Activated naive CD4-positive, alpha-beta T cell treated with Interleukin-2 at 50 U/mL for 16 hours (primary cell): ENCODE measurements around the gene MAST4.

Source experiments
- DNase-seq: peaks from one replicate; pipeline ENCODE4 v3.0.0-alpha.2; 2020

Gene MAST4

GRCh38 chr5:67029481-67029880, 433.3 kb downstream of the MAST4 start:
- no peak for DNase-seq

DNA sequence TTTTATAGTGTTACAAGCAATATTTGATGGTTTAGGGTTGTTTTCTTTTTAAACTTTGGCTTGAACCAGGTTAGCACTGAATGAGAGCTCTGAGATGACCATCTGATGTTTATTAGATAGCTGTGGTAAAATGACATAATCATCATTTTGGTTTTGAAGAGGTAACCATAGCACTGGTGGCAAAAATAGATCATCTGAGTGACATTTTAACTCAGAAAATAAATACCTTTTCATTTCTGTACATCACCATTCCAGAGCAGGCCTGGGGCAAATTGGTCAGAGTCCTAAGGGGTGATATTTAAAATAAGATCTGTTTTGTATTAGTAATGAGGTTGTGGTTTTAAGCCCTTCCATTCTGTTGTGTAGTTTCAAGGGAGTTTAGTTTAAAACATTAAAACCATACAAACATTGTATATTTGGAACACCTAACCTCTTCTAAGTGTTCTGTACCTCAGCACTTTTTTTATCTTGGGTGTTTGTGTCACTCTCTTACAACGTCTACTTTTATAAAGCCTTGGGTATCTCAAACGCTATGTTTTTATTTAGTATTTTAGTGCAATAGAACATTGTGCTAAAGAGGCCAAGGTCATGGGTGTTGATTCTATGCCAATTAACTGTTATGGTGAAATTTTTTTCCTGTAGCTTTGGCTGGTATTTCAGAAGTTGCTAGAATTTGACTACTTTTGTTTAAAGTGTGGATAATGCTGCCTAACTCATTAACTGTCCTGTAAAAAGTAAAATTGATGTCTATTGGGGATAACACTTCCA, 434.3 kb downstream of the MAST4 start:
- no peak for DNase-seq

- no peak for DNase-seq
These were observed 434.9 kb downstream of the MAST4 start for GRCh38 chr5:67031057-67031443.

- no peak for DNase-seq
These were observed 435.5 kb downstream of the MAST4 start for GRCh38 chr5:67031692-67032091.

DNA sequence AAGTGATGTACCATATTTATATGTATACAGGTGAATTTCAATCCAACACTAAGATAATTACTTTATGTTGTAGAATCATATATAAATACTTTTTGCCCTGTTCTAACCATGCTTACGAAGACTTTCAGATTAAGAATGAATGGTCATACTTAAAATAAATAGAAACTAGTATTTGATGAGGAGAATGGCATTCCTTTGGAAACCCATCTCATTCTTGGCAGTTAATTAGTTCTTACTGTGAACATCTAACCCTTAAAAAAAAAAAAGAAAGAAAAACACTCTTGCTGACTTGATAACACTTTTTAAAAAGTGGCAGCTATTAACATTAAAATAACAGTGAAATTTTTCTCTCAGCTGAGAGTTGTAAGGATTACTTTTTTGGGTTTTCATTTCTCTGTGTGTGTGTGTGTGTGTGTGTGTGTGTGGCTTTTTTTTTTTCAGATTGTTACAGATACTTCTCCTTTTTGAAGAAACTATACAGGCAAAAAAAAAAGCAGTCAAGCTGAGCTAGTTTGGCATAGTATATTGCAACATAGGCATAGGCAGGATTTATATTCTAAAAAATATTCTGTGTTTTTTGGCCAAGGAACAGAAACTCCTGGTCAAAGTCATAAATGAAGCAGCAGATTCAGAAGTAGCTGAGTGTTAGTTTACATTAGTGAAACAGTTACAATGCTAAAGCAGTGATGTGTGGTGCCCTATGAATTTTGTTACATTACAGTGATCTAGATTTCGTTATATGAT, 436.9 kb downstream of the MAST4 start:
- DNase-seq: no peak

GRCh38 chr5:67033880-67034651, 437.9 kb downstream of the MAST4 start:
- DNase-seq: no peak

- no peak for DNase-seq
These were observed 439.0 kb downstream of the MAST4 start for GRCh38 chr5:67035098-67035740.

DNA sequence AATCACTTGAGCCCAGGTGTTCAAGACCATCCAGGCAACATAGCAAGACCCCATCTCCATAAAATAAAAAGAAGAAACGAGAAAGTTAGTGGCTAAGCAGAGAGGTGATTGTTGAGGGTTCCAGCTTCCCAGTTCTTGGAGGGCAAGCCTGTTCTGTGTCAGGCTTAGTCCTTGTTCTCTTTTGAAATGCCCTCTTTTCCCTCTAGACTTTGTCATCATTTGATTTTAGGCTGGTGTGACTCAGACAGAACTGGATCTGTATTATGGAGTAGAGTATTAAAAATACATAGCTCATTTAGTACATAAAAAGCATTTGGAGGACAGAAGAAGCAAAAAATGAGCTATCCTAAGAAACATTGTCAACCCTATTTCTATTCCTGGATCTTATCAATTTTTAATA, 441.0 kb downstream of the MAST4 start:
- DNase-seq: no peak

DNA sequence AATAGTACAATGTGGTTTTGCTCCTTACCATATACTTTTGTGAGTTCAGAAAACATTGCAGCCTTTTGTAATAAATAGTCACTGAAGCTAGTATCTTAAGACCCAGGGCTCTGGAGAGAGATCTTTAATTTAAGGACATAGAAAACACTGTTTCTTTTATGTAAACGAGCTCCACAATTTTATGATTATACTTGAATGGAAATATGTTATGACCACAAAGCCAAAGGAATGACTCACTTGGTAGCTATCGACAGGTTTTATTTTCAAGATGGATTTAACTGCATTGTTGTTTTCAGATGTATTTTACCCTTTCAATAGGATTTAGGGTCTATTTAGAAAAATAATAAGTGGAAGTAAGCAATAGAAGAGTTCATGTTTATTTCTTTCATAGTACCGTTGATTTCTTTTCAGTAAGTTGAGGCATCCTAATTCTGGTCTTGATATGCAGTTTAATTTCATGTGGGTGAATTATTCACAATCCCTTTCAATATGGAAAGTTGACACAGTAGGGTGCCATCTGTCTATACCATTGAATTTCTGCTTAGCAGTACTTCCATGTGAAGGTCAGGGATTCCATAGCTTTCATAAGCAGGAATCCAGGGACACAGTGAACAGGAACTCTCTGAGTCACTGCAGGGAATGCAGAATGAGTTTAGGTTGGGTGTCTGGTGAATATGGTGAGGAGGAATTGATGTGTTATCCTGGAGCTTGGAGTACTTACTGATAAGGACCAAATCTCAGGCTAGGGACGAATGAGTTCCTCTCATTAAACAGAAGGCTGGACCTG, 442.8 kb downstream of the MAST4 start:
- no peak for DNase-seq

DNA sequence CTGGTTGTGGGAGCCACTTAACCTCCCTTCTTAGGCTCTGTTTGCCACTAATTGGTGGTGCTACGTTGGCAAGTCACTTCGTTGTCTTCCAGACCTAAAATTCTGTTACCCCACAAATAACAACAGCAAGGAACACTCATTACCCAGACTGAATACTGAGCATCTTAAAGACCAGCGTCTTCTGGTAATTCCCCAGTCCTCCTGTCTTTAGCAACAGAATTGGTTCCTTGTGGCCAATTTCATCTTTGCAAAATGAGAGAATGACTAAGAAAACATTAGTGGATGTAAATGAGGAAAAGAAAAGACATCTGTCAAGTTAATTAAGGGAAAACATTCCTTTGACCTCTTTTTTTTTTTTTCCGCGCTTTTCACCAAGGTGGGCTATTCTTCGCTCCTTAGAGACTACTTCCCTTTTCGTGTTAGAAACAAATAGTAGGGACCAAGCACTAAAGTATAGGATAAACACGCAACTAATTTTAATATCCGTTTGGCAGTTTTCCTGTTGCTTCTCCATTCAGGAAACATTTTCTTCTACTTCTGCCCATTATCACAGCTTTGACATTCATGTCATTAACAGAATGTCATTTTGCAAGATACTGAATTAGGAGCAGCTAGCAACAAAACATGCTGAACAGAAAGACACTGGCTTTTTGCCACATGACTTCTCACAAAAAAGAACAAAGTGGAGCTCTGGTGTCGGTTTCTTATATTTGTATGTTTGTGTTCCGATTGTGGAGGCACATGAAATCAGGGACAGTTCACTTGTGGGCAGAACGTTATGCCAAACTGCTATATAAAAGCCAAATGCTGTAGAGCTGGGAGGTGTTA, 446.2 kb downstream of the MAST4 start:
- no peak for DNase-seq

DNA sequence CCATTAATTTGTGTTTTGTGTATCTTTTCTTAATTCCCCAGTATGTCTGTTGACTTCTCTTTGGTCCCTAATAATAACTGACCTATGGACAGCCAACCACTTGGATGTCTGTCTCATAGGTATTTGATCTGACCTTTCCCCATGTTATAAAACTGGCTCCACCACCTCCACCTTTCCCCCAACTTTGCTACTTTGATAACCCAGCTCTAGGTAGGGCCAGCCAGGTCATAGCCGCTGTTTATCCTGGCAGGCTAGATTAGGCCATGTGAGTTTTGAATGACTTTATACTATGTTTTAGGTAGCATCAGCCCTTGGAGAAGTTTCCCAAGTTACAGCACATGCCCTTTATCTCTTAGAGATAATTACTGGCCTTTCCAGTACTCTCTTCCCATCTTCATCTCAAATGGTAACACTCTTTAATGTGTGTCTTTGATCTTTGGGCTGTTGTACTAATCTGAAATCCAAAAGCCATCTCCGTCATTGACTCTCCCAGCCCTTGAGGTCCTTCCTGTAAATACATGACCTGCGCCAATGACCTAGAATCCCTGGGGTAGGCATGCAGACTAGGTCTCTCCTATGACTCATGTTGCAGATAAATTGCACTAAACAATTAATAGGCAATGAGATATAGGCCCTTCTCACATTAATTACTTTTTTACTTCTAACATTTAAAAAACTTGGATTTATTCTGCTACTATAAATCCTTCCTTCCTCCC, 447.8 kb downstream of the MAST4 start:
- no peak for DNase-seq

GRCh38 chr5:67045816-67046740, 449.9 kb downstream of the MAST4 start:
- DNase-seq: no peak

DNA sequence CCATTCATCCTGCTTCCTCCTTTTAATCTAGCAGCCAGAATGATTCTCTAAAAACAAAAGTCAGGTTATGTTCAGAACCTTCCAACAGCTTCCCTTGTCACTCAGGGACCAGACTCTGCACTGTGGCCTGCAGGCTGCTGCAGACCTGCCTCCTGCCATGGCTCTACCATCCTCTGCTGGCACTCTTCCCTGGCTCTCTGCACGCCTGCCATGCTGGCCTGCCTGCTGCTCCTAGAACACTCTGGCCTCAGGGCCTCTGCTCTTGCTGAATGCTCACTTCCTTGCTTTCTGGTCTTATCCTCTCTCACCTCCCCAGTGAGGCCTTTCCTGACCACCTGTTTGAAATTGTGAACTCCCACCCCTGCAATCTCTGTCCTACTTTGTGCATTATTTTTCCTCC, 451.0 kb downstream of the MAST4 start:
- no peak for DNase-seq

- no peak for DNase-seq
These were observed 451.4 kb downstream of the MAST4 start for GRCh38 chr5:67047616-67048015.

DNA sequence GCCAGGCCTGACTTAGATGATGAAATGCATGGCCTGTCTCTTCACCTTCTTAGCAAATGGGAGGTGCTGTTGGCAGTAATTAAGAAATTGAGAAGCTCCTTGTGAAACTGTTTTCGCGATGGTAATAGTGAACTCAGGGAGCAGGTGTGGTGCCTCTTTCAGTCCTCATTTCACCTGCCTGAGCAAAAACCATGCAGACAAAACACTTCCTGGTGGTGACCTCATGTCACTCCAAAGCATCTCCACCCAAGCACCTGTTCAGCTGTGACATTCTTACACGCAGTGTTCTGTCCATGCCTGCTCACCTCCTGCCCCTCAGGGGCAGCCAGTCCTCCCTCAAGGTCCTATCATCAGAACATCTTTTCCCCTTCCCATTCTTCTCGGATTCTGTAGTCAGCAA, 453.9 kb downstream of the MAST4 start:
- no peak for DNase-seq

DNA sequence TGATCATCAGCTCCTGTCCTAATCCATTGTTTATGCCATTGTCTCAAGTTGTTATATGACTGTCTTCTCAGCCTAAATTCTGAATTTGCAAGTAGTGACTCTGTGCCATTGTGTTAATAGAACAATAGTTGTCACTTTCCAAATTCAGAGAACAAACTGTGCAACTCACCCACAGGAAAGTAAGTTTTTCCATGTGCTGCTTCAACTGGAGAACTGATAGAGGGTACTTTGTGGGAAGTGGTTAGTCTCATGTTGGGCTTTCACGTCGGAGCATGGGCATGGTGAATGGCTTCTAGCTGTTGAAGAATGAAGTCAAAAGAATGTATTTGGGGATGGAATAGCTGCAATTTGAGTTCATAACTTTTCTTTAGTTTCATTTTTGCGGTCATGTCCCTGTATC, 454.4 kb downstream of the MAST4 start:
- DNase-seq: no peak

DNA sequence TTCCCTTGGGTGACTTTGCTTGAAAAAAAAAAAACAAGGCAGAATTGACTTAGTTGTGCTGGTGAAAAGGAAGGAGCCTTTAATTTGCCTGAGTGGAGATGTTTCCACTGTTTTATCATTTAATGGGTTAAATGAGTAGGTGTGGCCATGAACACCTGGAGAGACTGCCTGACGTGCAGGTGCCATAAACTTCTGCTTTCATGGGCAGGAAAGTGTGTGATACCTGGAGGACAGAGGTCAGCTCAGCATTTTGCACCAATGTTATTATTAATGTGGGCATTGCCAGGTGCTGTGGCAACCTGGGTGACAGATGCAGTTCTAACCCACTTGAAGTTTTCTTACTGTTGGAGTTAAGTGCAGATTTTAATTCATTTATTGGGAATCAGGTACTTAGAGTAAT, 455.0 kb downstream of the MAST4 start:
- DNase-seq: no peak

DNA sequence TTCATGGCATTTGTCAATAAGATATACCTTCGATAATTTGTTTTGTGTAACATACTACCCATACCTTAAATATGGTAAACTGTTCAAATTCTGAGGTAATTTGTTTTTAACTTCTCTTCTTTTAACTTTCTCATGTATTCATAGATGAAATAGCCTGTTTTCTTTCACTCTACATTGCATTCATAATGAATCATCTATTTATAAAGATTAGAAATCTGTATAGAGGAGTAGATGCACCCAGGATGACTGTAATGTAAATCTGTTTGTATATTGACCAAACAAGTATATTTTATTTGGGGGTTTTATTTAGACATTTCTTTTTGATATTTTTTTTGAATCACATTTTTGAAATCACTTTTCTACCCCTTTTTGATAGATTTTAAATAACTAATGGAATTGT, 455.8 kb downstream of the MAST4 start:
- DNase-seq: no peak

DNA sequence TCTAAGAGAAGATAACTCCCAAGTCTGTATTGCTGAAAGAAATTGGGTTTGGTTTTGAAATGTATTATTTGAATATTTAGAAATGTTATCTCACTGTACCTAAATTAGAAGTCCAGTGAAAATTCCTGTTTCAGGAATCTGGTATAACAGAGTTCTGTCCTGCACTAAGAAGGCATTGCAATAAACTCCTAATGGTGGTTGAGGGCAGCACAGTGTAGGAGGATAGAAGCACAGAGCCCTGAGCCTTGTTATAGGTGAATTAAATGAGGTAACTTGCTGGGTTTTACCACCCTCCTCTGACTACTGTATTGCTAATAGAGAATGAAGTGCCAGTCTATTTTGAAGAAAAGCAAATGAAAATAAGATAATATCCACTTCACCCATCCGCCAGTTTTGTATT, 457.0 kb downstream of the MAST4 start:
- no peak for DNase-seq
